Activated CD4-positive, alpha-beta T cell treated with anti-CD3 and anti-CD28 coated beads for 36 hours (primary cell): Measurements from ENCODE around the gene FETUB. TPM values are rescaled to one million over a fixed set of nuclear protein-coding genes. Genes with fewer than 3 reads are reported as not detected.

ENCODE experiments used
- ATAC-seq: fragments of 200-7000 bp; cut with Tn5 transposase; one replicate; pipeline ENCODE4 v1.10.0; 2021; ENCODE audit warnings: mild to moderate bottlenecking, moderate library complexity
- CTCF ChIA-PET: fragments of 350-600 bp; sonication (Branson Sonifier 250); formaldehyde crosslinking; loops from one replicate; lab custom pipeline; 2021; ENCODE audit warnings: antibody characterized with exemption; lab: Charles Lee
- POLR2A ChIA-PET: fragments of 350-600 bp; sonication (Branson Sonifier 250); formaldehyde crosslinking; loops from one replicate; lab custom pipeline; 2021; ENCODE audit warnings: antibody characterized with exemption, inconsistent platforms; lab: Charles Lee
- DNase-seq: peaks from one replicate; pipeline ENCODE4 v3.0.0-alpha.2; 2020
- H3K27ac Mint-ChIP-seq: one replicate; pipeline ENCODE4 v1.8.0; 2021; ENCODE audit warnings: mixed read lengths
- H3K27me3 Mint-ChIP-seq: one replicate; pipeline ENCODE4 v1.8.0; 2021; ENCODE audit warnings: mixed read lengths
- H3K36me3 Mint-ChIP-seq: one replicate; pipeline ENCODE4 v1.8.0; 2021; ENCODE audit warnings: low read depth, mixed read lengths
- H3K4me1 Mint-ChIP-seq: one replicate; pipeline ENCODE4 v1.8.0; 2021; ENCODE audit warnings: mixed read lengths
- H3K4me3 Mint-ChIP-seq: one replicate; pipeline ENCODE4 v1.8.0; 2021; ENCODE audit warnings: mild to moderate bottlenecking, moderate library complexity, mixed read lengths
- H3K9me3 Mint-ChIP-seq: one replicate; pipeline ENCODE4 v1.8.0; 2021; ENCODE audit warnings: low read depth, mixed read lengths
- intact Hi-C, 2 experiments: fragments of 100-400 bp; cut with DNase I in 1 of 2; cut with micrococcal nuclease in 1 of 2; formaldehyde crosslinking; loops; one replicate each; pipeline versions ENCODE4 v1.14.2 to v1.15.1; 2022 to 2024; cut with DNase I, micrococcal nuclease
- total RNA-seq, 2 experiments: library from RNA; stranded (reverse); gene quantifications; one replicate each; pipeline ENCODE4 v1.2.3, GENCODE V29; 2021

FETUB gene
- total RNA-seq, 2 experiments from 2014 or later, result not detected

DNA sequence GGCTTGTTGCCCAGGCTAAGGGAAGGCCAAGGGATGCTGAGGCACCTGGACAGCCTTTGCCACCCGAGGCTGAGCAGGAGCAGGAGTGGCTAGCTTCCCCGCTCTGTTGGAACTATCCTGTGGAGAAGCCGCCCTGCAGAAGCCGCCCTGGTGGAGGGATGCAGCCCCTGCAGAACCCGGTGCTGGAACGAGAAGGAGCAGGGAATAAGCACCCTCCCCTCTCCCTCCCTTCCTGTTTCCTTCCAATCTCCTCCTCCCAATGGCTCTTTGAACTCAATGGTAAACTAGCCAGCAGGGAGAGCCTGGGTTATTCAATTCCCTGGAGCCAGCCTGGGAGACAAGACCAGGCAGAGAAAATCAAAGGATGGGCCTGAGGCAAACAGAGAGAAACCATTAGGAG lies 13.8 kb downstream of the FETUB start:
- CTCF ChIA-PET, result interaction anchor here (0.5 kb wide), 1 partner anchor 106 kb away, joined by 3 read pairs; no protein-coding TSS in a partner anchor
- Mint-ChIP-seq H3K27ac (no peak overlapping the region), H3K36me3 (no peaks in the 10 kb centered on the region), H3K4me3 (no peak overlapping the region), H3K9me3 (no peaks in the 10 kb centered on the region), H3K27me3 (peaks cover 2% of the 10 kb centered on the region), H3K4me1 (no peaks in the 10 kb centered on the region)
- POLR2A ChIA-PET, result no interaction called here
- DNase-seq (no peak), ATAC-seq (no peak)
- intact Hi-C loops, result no loop called here

DNA sequence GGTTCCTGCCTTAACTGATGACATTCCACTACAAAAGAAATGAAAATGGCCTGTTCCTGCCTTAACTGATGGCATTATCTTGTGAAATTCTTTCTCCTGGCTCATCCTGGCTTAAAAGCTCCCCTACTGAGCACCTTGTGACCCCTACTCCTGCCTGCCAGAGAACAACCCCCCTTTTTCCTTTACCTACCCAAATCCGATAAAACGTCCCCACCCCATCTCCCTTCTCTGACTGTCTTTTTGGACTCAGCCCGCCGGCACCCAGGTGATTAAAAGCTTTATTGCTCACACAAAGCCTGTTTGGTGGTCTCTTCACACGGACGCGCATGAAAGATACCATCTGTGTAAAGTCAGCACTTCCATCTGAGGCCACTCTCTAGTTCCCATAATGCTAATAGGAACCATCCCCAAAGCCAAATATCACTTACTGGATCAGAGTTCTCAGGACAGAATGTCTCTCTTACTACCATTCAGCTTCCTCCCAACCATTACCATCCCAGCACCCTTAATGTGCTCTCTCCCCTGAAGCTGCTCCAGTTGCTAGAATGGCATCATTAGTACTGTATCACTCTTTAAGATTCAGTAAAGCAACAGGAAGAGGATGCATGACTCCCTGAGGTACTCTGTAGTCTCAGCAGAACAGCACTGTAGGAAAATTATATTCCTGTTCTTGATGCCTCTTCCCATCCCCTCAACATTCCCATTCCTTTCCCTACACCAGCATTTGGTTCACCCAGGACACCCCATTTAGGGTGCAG lies 23.3 kb downstream of the FETUB start:
- no peak for ATAC-seq
- H3K4me3 Mint-ChIP-seq, result no peak overlapping the region
- ChIA-PET CTCF (interaction anchor here (0.6 to 0.8 kb wide), 2 partner anchors 25 to 70 kb away, joined by 3 read pairs; no protein-coding TSS in a partner anchor), POLR2A (no interaction called here)
- DNase-seq, result no peak
- no peak overlapping the region for H3K27ac Mint-ChIP-seq
- H3K4me1 Mint-ChIP-seq, result no peaks in the 10 kb centered on the region
- H3K36me3 Mint-ChIP-seq, result no peaks in the 10 kb centered on the region
- H3K9me3 Mint-ChIP-seq, result no peaks in the 10 kb centered on the region
- no peaks in the 10 kb centered on the region for H3K27me3 Mint-ChIP-seq
- intact Hi-C loops, result no loop called here

- ChIA-PET CTCF (interaction anchor here (0.6 to 0.8 kb wide), 2 partner anchors 24 to 70 kb away, joined by 3 read pairs; no protein-coding TSS in a partner anchor), POLR2A (no interaction called here)
- no peak for DNase-seq
- intact Hi-C loops, result no loop called here
- Mint-ChIP-seq H3K27me3 (no peaks in the 10 kb centered on the region), H3K4me1 (peaks cover 2% of the 10 kb centered on the region), H3K4me3 (no peak overlapping the region), H3K27ac (no peak overlapping the region), H3K36me3 (no peaks in the 10 kb centered on the region), H3K9me3 (no peaks in the 10 kb centered on the region)
- no peak for ATAC-seq
These were observed 23.9 kb downstream of the FETUB start for GRCh38 chr3:186664119-186664495.

- ChIA-PET CTCF (no interaction called here), POLR2A (no interaction called here)
- ATAC-seq (no peak), DNase-seq (no peak)
- intact Hi-C loops, result no loop called here
- no peaks in the 10 kb centered on the region for H3K9me3 Mint-ChIP-seq
- H3K4me3 Mint-ChIP-seq, result no peak overlapping the region
- no peak overlapping the region for H3K27ac Mint-ChIP-seq
- no peaks in the 10 kb centered on the region for H3K36me3 Mint-ChIP-seq
- H3K27me3 Mint-ChIP-seq, result no peaks in the 10 kb centered on the region
- peaks cover 6% of the 10 kb centered on the region for H3K4me1 Mint-ChIP-seq
These were observed 24.3 kb downstream of the FETUB start for GRCh38 chr3:186664506-186664905.

DNA sequence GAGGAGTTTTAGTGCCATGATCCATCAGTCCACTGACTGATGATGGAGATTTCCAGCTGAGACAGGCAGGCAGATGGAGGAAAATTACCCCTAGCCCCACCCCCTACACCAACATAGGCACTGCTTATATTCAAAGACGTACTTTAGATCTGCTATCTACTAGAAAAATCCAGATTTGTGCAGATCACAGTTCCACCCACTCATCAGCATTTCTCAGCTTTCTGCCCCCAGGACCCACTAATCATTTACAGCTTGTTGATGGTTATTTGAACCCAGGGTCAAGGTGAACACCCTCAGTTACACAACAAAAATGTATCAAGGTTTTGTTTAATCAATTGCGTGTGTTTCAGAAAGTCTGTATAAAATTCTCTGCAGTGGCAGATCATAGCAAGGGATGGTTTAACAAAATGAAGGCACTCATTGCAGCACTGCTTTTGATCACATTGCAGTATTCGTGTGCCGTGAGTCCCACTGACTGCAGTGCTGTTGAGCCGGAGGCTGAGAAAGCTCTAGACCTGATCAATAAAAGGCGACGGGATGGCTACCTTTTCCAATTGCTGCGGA lies 25.5 kb downstream of the FETUB start, which contains the start of gene HRG:
Gene HRG, plus strand, starts transcription at position 390 of the 564 bp plus-strand sequence. Its CDS starts 18 bp downstream, at position 408.
- H3K9me3 Mint-ChIP-seq, result no peaks in the 10 kb centered on the region
- H3K27me3 Mint-ChIP-seq, result no peaks in the 10 kb centered on the region
- ChIA-PET POLR2A (no interaction called here), CTCF (interaction anchor here (0.5 to 1.2 kb wide), 2 partner anchors 48 to 722 kb away, joined by 4 to 5 read pairs; no protein-coding TSS in a partner anchor)
- ATAC-seq (no peak), DNase-seq (no peak)
- H3K4me1 Mint-ChIP-seq, result peaks cover 13% of the 10 kb centered on the region
- intact Hi-C loops, result no loop called here
- no peaks in the 10 kb centered on the region for H3K36me3 Mint-ChIP-seq
- H3K27ac Mint-ChIP-seq, result no peak within 1 kb of the TSS
- no peak within 1 kb of the TSS for H3K4me3 Mint-ChIP-seq

- DNase-seq (peak; percentile 6), ATAC-seq (no peak)
- Mint-ChIP-seq H3K4me3 (no peak overlapping the region), H3K27ac (peak overlapping the region; percentile 44), H3K36me3 (no peaks in the 10 kb centered on the region), H3K27me3 (peaks cover 6% of the 10 kb centered on the region), H3K4me1 (peaks cover 13% of the 10 kb centered on the region), H3K9me3 (no peaks in the 10 kb centered on the region)
- intact Hi-C loops, result no loop called here
- POLR2A ChIA-PET, result no interaction called here
- CTCF ChIA-PET, result interaction anchor here (3.0 kb wide), 1 partner anchor 51 kb away, joined by 8 read pairs; no protein-coding TSS in a partner anchor
These were observed 28.2 kb downstream of the FETUB start for GRCh38 chr3:186668426-186668825.

DNA sequence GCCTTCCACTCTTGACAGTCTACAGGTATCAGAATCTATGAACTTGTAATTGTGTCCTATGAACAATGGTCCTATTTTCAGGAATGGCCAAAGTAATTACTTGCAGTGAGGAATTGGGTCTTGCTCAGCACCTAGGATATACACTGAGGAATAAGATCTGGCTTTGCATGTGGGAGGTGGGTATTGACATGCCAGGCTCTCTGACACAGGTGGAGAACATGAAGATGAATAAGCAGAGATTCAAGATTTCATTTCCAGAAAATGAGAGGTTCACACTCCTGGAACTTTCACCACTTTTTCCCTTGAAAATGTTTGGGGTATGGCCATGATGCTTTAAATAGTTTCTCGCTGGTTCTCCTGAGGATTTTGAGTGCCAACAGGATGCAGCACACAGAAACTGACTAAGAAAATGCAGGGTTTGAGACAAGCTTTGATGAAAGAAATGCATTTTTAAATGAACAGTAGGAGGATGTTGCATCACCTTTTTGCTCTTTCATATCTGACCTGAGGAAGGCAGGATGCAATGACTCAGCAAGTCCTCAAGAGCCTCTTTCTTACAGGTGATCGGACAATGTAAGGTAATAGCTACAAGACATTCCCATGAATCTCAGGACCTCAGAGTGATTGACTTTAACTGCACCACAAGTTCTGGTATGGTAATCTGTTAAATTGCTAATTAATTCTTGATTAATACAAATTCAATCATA lies 29.3 kb downstream of the FETUB start:
- ChIA-PET CTCF (interaction anchor here (3.0 kb wide), 1 partner anchor 52 kb away, joined by 8 read pairs; no protein-coding TSS in a partner anchor), POLR2A (no interaction called here)
- no peaks in the 10 kb centered on the region for H3K36me3 Mint-ChIP-seq
- H3K9me3 Mint-ChIP-seq, result no peaks in the 10 kb centered on the region
- H3K4me3 Mint-ChIP-seq, result no peak overlapping the region
- intact Hi-C loops, result no loop called here
- peaks cover 13% of the 10 kb centered on the region for H3K4me1 Mint-ChIP-seq
- DNase-seq (peak; percentile 7), ATAC-seq (peak; percentile 81)
- H3K27ac Mint-ChIP-seq, result peak overlapping the region; percentile 45
- H3K27me3 Mint-ChIP-seq, result peaks cover 13% of the 10 kb centered on the region

DNA sequence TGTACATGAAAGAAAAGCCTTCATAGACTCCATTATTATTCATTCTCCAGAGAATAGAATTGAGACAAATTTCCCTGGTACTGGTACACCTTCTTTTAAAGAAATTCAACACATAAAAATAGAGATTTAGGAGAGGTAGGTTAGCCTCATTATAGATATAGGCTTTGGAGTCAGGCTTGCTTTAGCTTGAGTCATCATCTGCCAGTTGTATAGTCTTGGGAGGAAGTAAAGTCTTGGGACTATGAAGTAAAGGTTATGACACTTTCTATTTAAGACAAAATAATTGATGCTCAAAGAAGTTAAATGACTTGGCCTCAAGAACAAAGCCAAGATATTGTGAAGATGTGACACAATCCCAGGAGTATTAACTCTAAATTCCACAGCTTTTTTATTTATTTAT lies 30.0 kb downstream of the FETUB start:
- POLR2A ChIA-PET, result no interaction called here
- H3K27me3 Mint-ChIP-seq, result peaks cover 17% of the 10 kb centered on the region

GRCh38 chr3:186671051-186671450 lies 30.9 kb downstream of the FETUB start:
- ATAC-seq, result no peak
- Mint-ChIP-seq H3K4me3 (no peak overlapping the region), H3K9me3 (no peaks in the 10 kb centered on the region), H3K36me3 (no peaks in the 10 kb centered on the region), H3K4me1 (peaks cover 13% of the 10 kb centered on the region), H3K27me3 (peaks cover 18% of the 10 kb centered on the region), H3K27ac (no peak overlapping the region)
- no peak for DNase-seq
- intact Hi-C loops, result no loop called here
- ChIA-PET POLR2A (no interaction called here), CTCF (no interaction called here)

More for the DNA sequence above, 30.0 kb downstream of the FETUB start:
- ATAC-seq (peak; percentile 57), DNase-seq (no peak)
- peaks cover 13% of the 10 kb centered on the region for H3K4me1 Mint-ChIP-seq
- H3K27ac Mint-ChIP-seq, result no peak overlapping the region
- intact Hi-C loops, result no loop called here
- no peak overlapping the region for H3K4me3 Mint-ChIP-seq
- no peaks in the 10 kb centered on the region for H3K36me3 Mint-ChIP-seq
- no peaks in the 10 kb centered on the region for H3K9me3 Mint-ChIP-seq
- CTCF ChIA-PET, result interaction anchor here (3.0 kb wide), 1 partner anchor 53 kb away, joined by 8 read pairs; no protein-coding TSS in a partner anchor

- DNase-seq (no peak), ATAC-seq (no peak)
- no peaks in the 10 kb centered on the region for H3K9me3 Mint-ChIP-seq
- intact Hi-C loops, result no loop called here
- H3K27ac Mint-ChIP-seq, result no peak overlapping the region
- no peaks in the 10 kb centered on the region for H3K4me1 Mint-ChIP-seq
- H3K36me3 Mint-ChIP-seq, result no peaks in the 10 kb centered on the region
- no peak overlapping the region for H3K4me3 Mint-ChIP-seq
- H3K27me3 Mint-ChIP-seq, result peaks cover 41% of the 10 kb centered on the region
- POLR2A ChIA-PET, result no interaction called here
- CTCF ChIA-PET, result no interaction called here
These were observed 38.4 kb downstream of the FETUB start for GRCh38 chr3:186678604-186679003.

- intact Hi-C loops, result no loop called here
- no peak for DNase-seq
- ChIA-PET CTCF (no interaction called here), POLR2A (no interaction called here)
- H3K27me3 Mint-ChIP-seq, result peaks cover 37% of the 10 kb centered on the region
- H3K9me3 Mint-ChIP-seq, result no peaks in the 10 kb centered on the region
- H3K4me1 Mint-ChIP-seq, result no peaks in the 10 kb centered on the region
- no peak overlapping the region for H3K27ac Mint-ChIP-seq
- H3K36me3 Mint-ChIP-seq, result no peaks in the 10 kb centered on the region
- no peak overlapping the region for H3K4me3 Mint-ChIP-seq
- ATAC-seq, result no peak
These were observed 39.0 kb downstream of the FETUB start for GRCh38 chr3:186679151-186679550.
